ENCODE measurements around the gene NPAS2. TPM values are rescaled to one million over a fixed set of nuclear protein-coding genes. Genes with fewer than 3 reads are reported as not detected.

NPAS2 gene
- total RNA-seq, 1 donor from 2014 or later, result 8.3 TPM

GRCh38 chr2:100853909-100854810 is 34.2 kb downstream of the NPAS2 start:
- DNase-seq, result no peak

GRCh38 chr2:100855084-100855483 is 35.1 kb downstream of the NPAS2 start:
- DNase-seq, result no peak

GRCh38 chr2:100855606-100856005 is 35.7 kb downstream of the NPAS2 start:
- DNase-seq, result no peak

GRCh38 chr2:100856732-100857131 is 36.8 kb downstream of the NPAS2 start:
- DNase-seq, result no peak

- DNase-seq, result no peak
These were observed 37.4 kb downstream of the NPAS2 start for GRCh38 chr2:100857341-100857740.

- DNase-seq, result peak; percentile 58
These were observed 38.0 kb downstream of the NPAS2 start for GRCh38 chr2:100857915-100858314.

GRCh38 chr2:100859902-100860301 is 40.0 kb downstream of the NPAS2 start:
- DNase-seq, result no peak

- no peak for DNase-seq
These were observed 41.4 kb downstream of the NPAS2 start for GRCh38 chr2:100861340-100861739.

GRCh38 chr2:100862081-100862480 is 42.1 kb downstream of the NPAS2 start:
- no peak for DNase-seq

- peak; percentile 36 for DNase-seq
These were observed 46.0 kb downstream of the NPAS2 start for GRCh38 chr2:100865816-100866460.

- DNase-seq, result no peak
These were observed 48.1 kb downstream of the NPAS2 start for GRCh38 chr2:100868083-100868482.

GRCh38 chr2:100869120-100869519 is 49.2 kb downstream of the NPAS2 start:
- DNase-seq, result no peak

GRCh38 chr2:100870652-100871531 is 51.0 kb downstream of the NPAS2 start:
- peak; percentile 43 for DNase-seq

- peak; percentile 81 for DNase-seq
These were observed 55.7 kb downstream of the NPAS2 start for GRCh38 chr2:100875516-100876230.

- no peak for DNase-seq
These were observed 56.4 kb downstream of the NPAS2 start for GRCh38 chr2:100876231-100876860.

- peak; percentile 55 for DNase-seq
These were observed 57.6 kb downstream of the NPAS2 start for GRCh38 chr2:100877555-100877954.

- DNase-seq, result no peak
These were observed 58.3 kb downstream of the NPAS2 start for GRCh38 chr2:100878000-100878791.

GRCh38 chr2:100879296-100879695 is 59.4 kb downstream of the NPAS2 start:
- peak; percentile 30 for DNase-seq

- DNase-seq, result no peak
These were observed 60.1 kb downstream of the NPAS2 start for GRCh38 chr2:100880036-100880435.

GRCh38 chr2:100880730-100881129 is 60.8 kb downstream of the NPAS2 start:
- DNase-seq, result peak; percentile 82

Data from dermis blood vessel endothelial cell (primary cell).